NCI-H748 (cell line): Measurements from ENCODE around the gene EPHX1.

Source experiments
- DNase-seq: peaks from one replicate; lab custom pipeline; 2025; ENCODE audit not compliant: unreplicated experiment; lab: John Stamatoyannopoulos, UW

Gene EPHX1

GRCh38 chr1:225840713-225841112 lies 30.8 kb downstream of the EPHX1 start:
- DNase-seq = no peak

GRCh38 chr1:225842074-225842473 lies 32.1 kb downstream of the EPHX1 start:
- DNase-seq = no peak

- no peak for DNase-seq
Observed at GRCh38 chr1:225842788-225843425, 33.0 kb downstream of the EPHX1 start.

GRCh38 chr1:225843426-225843795 lies 33.5 kb downstream of the EPHX1 start:
- no peak for DNase-seq

GRCh38 chr1:225844236-225845061 lies 34.5 kb downstream of the EPHX1 start:
- no peak for DNase-seq

GRCh38 chr1:225845097-225845496 lies 35.2 kb downstream of the EPHX1 start:
- no peak for DNase-seq

GRCh38 chr1:225845571-225846259 lies 35.8 kb downstream of the EPHX1 start:
- DNase-seq = peak; percentile 66

GRCh38 chr1:225846331-225847310 lies 36.7 kb downstream of the EPHX1 start:
- DNase-seq = peak; percentile 4

- DNase-seq = peak; percentile 85
Observed at GRCh38 chr1:225847610-225848009, 37.7 kb downstream of the EPHX1 start.

GRCh38 chr1:225848030-225848955 lies 38.4 kb downstream of the EPHX1 start:
- peak; percentile 63 for DNase-seq

- DNase-seq = peak; percentile 2
Observed at GRCh38 chr1:225849925-225850324, 40.0 kb downstream of the EPHX1 start.

- no peak for DNase-seq
Observed at GRCh38 chr1:225850370-225850769, 40.4 kb downstream of the EPHX1 start.

GRCh38 chr1:225851805-225852204 lies 41.9 kb downstream of the EPHX1 start:
- DNase-seq = no peak

- DNase-seq = no peak
Observed at GRCh38 chr1:225852413-225853124, 42.6 kb downstream of the EPHX1 start.

GRCh38 chr1:225853441-225853840 lies 43.5 kb downstream of the EPHX1 start:
- no peak for DNase-seq

GRCh38 chr1:225855503-225856300 lies 45.8 kb downstream of the EPHX1 start:
- no peak for DNase-seq

- DNase-seq = no peak
Observed at GRCh38 chr1:225857256-225857655, 47.3 kb downstream of the EPHX1 start.

GRCh38 chr1:225859151-225859550 lies 49.2 kb downstream of the EPHX1 start:
- no peak for DNase-seq
